ENCODE measurements around the gene IRF6.
"Not testable (repeated sequence)": the region's sequence is repeated elsewhere in the genome, so short reads cannot be mapped to it uniquely, and the experiment has no call there.

The IRF6 gene

GRCh38 chr1:209823143-209824041 lies 17.4 kb upstream of the IRF6 start:
- DNase-seq: peak in 1 of 2 experiments; percentile 45

DNA sequence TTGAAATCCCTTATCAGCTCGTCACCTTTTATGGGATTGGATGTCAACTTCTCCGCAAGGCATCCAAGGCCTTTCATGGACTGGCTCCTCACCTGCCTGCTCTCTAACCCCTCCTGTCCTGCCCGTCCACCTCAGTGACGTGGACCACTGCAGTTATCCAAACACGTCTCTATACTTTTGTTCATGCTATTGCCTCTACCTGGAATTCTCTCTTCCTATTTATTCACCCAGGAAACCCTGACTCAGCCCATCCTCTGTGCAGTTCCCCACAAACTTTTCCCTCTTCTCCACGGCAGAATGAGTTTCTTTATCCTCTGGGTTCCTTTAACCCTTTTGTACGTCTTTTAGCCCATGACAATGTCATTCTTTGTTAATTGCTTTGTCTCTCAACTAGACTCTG lies 16.8 kb upstream of the IRF6 start:
- DNase-seq: no peak

DNA sequence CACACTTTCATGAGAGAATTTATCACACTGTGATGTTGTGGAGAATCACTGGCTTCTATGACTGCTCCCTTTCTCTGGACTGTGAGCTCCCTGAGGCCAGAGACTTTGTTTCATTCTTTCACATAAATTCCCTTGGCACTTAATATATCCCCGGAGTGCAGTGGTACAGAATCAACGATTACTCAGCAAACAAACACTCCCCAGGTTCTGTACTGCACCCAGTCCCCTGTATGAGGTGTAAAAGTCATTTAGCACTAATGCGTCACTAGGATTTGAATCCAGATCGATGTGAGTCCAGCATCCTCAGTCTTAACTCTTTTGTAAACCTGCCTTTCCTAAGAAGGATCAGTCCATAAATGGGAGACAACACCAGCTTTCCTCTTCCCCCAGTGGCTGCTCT lies 15.0 kb upstream of the IRF6 start:
- no peak for DNase-seq

DNA sequence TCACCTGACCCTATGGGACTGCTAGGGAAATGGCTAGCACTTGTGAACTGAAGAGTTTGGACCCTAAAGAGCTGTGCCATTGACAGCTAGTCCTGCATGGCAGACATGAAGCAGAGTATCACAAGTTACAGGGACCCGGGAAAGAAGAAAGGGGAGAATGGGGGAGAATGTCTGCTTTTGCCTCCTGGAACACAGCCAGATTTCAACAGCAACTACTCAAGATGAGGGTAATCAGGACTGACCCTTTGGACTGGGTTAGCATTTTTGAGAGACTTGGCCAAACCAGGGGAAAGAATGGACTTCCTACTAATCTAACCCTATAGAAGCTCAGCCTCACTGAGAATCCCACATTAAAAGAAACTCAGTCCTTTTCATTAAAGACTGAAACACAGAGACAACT lies 13.1 kb upstream of the IRF6 start:
- DNase-seq: no peak

DNA sequence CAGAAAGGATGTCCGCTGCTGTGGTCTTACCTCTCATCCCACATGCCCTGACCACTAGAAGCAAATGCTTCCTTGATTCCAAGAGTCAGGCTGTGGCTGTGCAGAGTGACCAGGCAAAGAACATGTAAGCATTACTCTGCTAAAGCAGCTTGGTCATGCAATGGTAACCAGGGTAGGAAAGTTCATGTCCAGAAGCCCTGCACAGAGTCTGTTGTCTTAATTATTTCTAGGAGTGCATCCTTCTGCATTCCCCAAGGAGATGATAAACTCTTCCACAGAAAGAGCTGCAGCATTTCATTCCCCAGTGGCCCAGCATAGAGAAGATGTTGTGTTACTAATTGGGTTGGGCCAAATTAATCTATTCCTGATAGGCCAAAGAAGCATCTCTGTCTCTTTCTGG lies 11.7 kb upstream of the IRF6 start:
- DNase-seq: no peak

DNA sequence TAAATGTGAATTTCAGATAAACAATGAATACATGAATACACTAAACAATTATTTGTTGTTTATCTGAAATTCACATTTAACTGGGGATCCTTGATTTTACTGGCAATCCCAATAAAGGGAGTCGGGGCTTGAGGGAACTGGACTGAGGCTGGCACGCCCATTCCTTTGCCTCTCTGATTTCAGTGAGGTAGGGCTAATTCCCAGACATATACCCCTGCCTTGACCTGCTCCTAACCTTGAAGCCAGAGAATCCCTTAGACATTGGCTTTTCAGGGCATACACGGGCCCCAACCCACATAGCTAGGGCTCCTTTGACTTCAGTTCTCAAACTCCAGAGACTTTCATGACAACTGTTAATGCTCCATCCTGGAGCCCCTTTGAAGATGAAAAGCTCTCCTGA lies 11.0 kb upstream of the IRF6 start:
- no peak for DNase-seq

- DNase-seq: no peak
Observed at GRCh38 chr1:209815931-209816341, 10.0 kb upstream of the IRF6 start.

- DNase-seq: no peak
Observed at GRCh38 chr1:209815490-209815889, 9.5 kb upstream of the IRF6 start.

DNA sequence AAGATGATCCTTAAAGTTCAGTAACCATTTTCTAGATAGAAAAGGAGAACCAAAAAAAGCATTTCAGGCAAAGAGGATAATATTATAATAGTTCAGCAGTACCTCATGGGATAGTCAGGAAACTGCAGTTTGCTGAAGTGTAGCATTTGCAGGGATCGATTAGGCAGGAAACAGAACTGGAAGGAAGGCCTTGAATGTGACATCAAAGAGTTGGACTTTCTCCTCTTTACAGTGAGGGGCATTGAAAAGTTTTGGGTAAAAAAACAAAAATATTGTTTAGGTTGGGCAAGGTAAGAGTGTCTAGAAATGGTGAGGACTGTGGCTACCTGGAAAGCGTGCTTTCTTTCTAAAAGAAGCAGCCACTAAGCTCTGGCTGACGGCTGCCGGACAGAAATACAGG lies 8.0 kb upstream of the IRF6 start:
- no peak for DNase-seq

DNA sequence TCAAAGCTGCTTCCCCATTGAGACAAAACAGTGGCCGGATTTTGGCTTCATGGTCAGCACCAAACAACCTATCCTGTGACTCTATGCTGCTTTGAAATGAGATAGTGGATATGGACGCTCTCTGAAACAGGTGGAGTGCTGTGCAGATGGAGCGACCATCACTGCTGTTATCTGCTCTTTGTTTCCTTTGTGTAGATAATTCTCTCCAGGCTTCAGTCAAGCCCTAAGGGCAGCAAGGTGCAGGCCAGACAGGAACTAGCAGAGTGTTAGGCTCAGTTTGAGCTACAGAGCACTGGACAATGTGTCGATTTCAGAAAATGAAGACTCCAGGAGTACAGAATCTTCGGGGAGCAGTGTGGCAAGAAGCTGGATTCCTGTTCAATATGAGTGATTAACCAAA lies 4.8 kb upstream of the IRF6 start:
- no peak for DNase-seq

DNA sequence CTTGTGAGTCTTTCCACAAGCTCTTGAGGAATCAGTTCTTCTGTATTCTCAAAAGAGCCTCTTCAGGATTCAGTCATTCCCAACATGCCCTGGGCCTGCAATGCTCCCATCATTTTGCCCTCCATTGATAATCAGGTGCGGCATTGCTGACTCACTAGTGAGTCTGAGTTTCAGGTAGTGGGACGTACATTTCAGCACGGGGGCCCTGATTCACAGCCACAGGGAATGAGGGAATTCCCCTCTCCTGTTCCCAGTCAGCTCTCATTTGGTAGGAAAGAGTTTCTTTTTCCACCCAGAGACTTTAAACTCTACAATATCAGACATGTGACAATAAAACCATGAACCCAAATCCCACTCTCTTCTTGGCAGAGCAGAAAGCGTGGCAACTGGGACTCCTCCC lies 3.7 kb upstream of the IRF6 start:
- DNase-seq: no peak

DNA sequence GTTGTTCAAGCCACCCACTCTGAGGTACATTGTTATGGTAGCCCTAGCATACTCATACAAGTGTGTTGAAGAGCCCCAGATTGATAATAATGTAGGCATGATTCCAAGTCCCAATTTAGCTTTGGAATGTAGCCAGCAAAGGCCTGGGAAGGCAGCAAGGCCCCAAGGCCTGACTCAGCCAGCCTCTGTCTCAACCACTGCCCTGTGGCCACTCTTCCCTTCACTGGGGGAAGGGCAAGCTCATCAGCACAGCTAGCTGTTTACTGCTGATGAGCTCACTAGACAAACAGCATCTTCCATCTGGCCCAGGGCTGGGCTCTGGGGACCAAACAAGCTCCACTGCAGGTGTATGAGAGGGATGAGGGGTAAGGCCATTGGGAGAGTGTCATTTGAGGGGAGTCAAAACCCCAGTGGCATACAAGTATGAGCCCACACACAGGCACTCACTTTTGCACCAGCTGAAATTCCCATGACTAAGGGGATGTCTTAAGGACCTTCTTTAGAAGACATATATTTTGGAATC lies 2.2 kb upstream of the IRF6 start:
- DNase-seq: peak in 1 of 2 experiments; percentile 6

- DNase-seq: no peak
Observed at GRCh38 chr1:209807509-209807908, 1.6 kb upstream of the IRF6 start.

DNA sequence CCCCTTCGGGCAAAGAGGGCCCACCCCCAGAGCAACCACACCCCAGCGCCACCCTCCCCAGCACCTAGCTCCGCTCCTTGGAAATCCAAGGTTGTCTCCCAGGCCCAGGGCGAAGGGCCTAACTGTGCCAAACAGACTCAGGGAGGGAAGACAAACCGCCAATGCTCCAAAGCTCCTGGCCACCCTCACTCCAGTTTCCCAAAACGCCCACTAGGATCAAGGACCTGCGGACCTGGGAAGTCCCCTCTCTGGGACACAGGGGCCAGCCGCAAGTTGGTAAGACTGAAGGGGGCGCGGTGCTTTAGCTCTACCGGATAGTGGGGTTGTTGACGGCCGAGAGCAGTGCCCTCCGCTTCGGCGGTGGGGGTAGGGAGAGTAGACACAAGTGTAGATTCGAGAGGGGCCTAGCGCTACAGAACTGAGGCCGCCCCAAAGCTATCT lies 581 bp downstream of the IRF6 start:
- DNase-seq: no peak

GRCh38 chr1:209803568-209803967 lies 2.4 kb downstream of the IRF6 start:
- no peak for DNase-seq

DNA sequence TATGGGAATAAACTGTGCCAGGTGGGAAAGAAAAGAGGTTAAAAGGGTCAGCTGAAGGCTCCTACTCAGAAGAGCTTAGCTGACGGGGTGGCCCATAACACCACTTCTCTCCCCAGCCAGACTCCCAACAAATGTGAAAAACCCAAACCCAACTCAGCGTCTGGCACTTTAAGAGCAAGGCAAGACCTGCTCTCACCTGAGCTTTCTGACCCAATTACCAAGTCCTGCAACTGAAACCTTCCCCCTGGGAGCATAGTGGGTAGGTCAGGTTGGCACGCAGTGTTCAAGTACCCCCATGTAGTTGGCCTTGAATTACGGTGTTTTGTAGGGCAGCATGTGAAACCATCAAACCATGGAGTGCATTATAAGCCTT lies 3.2 kb downstream of the IRF6 start:
- no peak for DNase-seq

GRCh38 chr1:209802117-209802779 lies 3.7 kb downstream of the IRF6 start:
- no peak for DNase-seq

DNA sequence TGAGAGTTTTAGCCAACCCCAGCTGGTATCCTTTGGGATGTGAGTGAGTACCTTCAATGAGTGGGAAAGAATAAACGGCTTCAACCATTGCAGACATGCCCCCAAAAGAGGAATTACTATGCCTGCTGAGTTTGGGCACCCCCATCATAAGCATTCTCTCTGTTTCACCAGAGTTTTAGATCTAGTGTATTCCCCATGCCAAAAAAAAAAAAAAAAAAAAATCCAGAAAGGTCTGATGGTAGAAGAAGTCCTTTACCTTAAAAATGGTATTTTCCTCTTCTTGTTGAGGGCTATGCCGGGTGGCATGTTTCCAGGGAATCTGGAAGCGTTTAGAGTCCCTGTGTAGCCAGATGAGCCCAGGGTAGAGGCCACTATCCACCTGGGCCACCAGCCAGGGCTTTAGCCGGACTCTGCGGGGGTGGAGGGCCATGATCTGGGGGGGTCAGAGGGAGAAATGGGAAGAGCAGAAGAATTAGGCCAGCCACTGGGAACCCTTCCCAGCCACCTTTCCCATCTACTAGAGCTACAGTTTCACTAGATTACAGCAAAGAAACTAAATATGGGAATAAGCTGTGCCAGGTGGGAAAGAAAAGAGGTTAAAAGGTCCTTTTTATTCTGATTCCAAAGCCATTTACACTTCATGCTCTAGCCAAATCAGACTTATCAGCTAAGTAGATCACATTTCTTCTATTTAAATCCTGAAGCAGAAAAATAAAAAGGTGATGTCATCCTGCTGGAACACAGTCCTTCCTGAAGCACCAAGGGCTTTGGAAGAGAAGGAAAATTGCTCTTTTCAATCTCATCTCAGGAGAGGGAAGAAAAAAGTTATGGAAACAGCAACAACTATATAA lies 4.7 kb downstream of the IRF6 start:
- no peak for DNase-seq

DNA sequence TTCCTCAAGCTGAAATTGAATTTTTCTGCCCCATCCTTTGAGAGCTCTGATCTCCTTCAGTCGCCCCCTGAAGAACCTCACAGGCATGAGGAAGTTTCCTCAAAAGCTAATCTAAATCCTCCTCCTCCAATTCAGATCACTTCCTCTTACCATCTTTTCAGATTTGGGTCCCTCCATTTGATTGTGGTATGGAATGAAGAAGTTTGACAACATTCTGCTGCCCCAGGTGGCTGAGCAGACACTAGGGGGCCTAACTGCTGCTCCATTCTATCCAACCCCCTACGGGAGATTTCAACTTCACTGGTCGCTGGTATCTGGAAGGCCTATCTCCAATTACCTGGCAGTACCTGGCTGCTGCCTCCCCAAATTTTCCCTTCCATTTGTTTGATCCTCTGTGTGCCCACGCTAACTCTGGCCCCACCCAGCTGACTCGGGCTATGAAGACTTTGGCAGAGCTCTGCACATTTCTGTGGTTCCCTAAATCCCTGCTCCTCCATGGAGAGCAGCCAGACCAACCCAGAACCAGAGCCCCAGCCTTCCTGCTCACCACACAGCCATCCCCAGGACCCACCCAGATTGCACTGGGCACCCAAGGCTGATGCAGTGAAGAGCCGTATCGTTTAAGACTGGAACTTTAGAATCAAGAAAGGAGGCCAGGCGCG lies 7.8 kb downstream of the IRF6 start:
- no peak for DNase-seq

GRCh38 chr1:209793711-209794110 lies 12.2 kb downstream of the IRF6 start:
- not testable (repeated sequence) for DNase-seq

- DNase-seq: no peak
Observed at GRCh38 chr1:209791920-209792319, 14.0 kb downstream of the IRF6 start.
